Fibroblast of lung (primary cell): Measurements from ENCODE around the gene ALPP. TPM values are rescaled to one million over a fixed set of nuclear protein-coding genes. Genes with fewer than 3 reads are reported as not detected.
"Not testable (repeated sequence)": the region's sequence is repeated elsewhere in the genome, so short reads cannot be mapped to it uniquely, and the experiment has no call there.

Source experiments
- DNase-seq, 2 donors: peaks; one replicate each; pipeline versions ENCODE4 v3.0.0 to v3.0.0-alpha.2; 2010; ENCODE audit warnings: low read depth in 2 of 2
- H2AFZ ChIP-seq: 2 replicates; pipeline ENCODE4 v1.5.1; 2012; ENCODE audit warnings: low read length, control low read depth, inconsistent platforms
- H3K27ac ChIP-seq: 2 replicates; pipeline ENCODE4 v1.5.1; 2011; ENCODE audit warnings: low read length, control low read depth; ENCODE audit not compliant: insufficient read depth
- H3K27me3 ChIP-seq: 2 replicates; pipeline ENCODE4 v1.5.1; 2011; ENCODE audit warnings: mild to moderate bottlenecking, low read length; ENCODE audit not compliant: control insufficient read depth, insufficient read depth
- H3K36me3 ChIP-seq: 2 replicates; pipeline ENCODE4 v1.5.1; 2011; ENCODE audit warnings: low read length; ENCODE audit not compliant: control insufficient read depth, insufficient read depth
- H3K4me1 ChIP-seq: 2 replicates; pipeline ENCODE4 v1.5.1; 2011; ENCODE audit warnings: low read length; ENCODE audit not compliant: control insufficient read depth, insufficient read depth; ENCODE audit errors: extremely low read depth
- H3K4me2 ChIP-seq: 2 replicates; pipeline ENCODE4 v1.5.1; 2011; ENCODE audit warnings: low read length, control low read depth; ENCODE audit not compliant: insufficient read depth; ENCODE audit errors: extremely low read depth
- H3K4me3 ChIP-seq, 4 experiments: fragments of 200-600 bp in 1 of 4; sonication (generic) in 1 of 4; replicated peaks in 1 of 4; 2 replicates each; pipeline ENCODE4 v1.5.1; 2011 to 2016; ENCODE audit warnings: low read length in 4 of 4, low read depth in 3 of 4, mild to moderate bottlenecking in 3 of 4, control low read depth in 2 of 4, inconsistent platforms in 1 of 4, mixed read lengths in 1 of 4; ENCODE audit not compliant: insufficient read depth in 1 of 4; ENCODE audit errors: control extremely low read depth in 1 of 4
- H3K79me2 ChIP-seq: 2 replicates; pipeline ENCODE4 v1.5.1; 2012; ENCODE audit warnings: mild to moderate bottlenecking, low read length, inconsistent platforms; ENCODE audit not compliant: control insufficient read depth, insufficient read depth
- H3K9ac ChIP-seq: 2 replicates; pipeline ENCODE4 v1.5.1; 2011; ENCODE audit warnings: mild to moderate bottlenecking, low read length, control low read depth; ENCODE audit not compliant: insufficient read depth
- H3K9me3 ChIP-seq: 2 replicates; pipeline ENCODE4 v1.5.1; 2012; ENCODE audit warnings: low read depth, low read length; ENCODE audit not compliant: control insufficient read depth, insufficient read depth
- H4K20me1 ChIP-seq: 2 replicates; pipeline ENCODE4 v1.5.1; 2011; ENCODE audit warnings: low read length; ENCODE audit not compliant: control insufficient read depth, insufficient read depth; ENCODE audit errors: extremely low read depth
- CTCF ChIP-seq, 2 donors: IDR thresholded peaks in 1 of 2; conservative IDR thresholded peaks in 1 of 2; 1 replicate in 1 of 2; 2 replicates in 1 of 2; pipeline ENCODE4 v1.5.1; 2011 to 2012; ENCODE audit warnings: low read length in 2 of 2, control low read depth in 1 of 2, inconsistent platforms in 1 of 2, low read depth in 1 of 2, mild to moderate bottlenecking in 1 of 2
- EZH2 ChIP-seq: IDR thresholded peaks from 2 replicates; pipeline ENCODE4 v1.5.1; 2012; ENCODE audit warnings: low read length, control low read depth, mild to moderate bottlenecking; ENCODE audit errors: missing control alignments
- polyA plus RNA-seq, 2 donors: library from polyadenylated mRNA; depleted of rRNA in 1 of 2; stranded (reverse) in 1 of 2; unstranded in 1 of 2; fragments of >200 nt; gene quantifications; 2 replicates each; pipeline ENCODE4 v1.2.1, GENCODE V29; 2011 to 2012; ENCODE audit warnings: missing spikeins in 1 of 2
- total RNA-seq: library from RNA; depleted of rRNA; stranded (reverse); fragments of >200 nt; gene quantifications from 2 replicates; pipeline ENCODE4 v1.2.1, GENCODE V29; 2014

Gene ALPP
- total and polyA plus RNA-seq, 2 donors (not counting 1 experiment from before 2014, with no cell fraction given): not detected

GRCh38 chr2:232382331-232383225, 4.0 kb downstream of the ALPP start:
- Histone ChIP-seq H3K27me3 (peaks cover 26% of the 10 kb centered on the region), H4K20me1 (no peaks in the 10 kb centered on the region), H3K9me3 (no peaks in the 10 kb centered on the region), H3K4me3 (no peak overlapping the region), H2AFZ (no peak overlapping the region), H3K79me2 (no peaks in the 10 kb centered on the region), H3K4me1 (no peaks in the 10 kb centered on the region), H3K27ac (no peak overlapping the region), H3K4me2 (no peak overlapping the region), H3K9ac (no peak overlapping the region), H3K36me3 (no peaks in the 10 kb centered on the region)
- DNase-seq: no peak
- TF ChIP-seq CTCF (conservative IDR thresholded peaks at IDR 0.05 in 1 of 2, IDR thresholded peaks at IDR 0.05 in 1 of 2; ENCODE audit: low read depth in 1 of 2, low read length in 2 of 2) (no peak), EZH2 (no peak)

GRCh38 chr2:232384466-232384865, 5.9 kb downstream of the ALPP start:
- Histone ChIP-seq H2AFZ (no peak overlapping the region), H3K9me3 (no peaks in the 10 kb centered on the region), H3K4me2 (no peak overlapping the region), H3K9ac (no peak overlapping the region), H3K79me2 (no peaks in the 10 kb centered on the region), H3K27me3 (peaks cover 43% of the 10 kb centered on the region), H3K27ac (no peak overlapping the region), H4K20me1 (no peaks in the 10 kb centered on the region), H3K36me3 (no peaks in the 10 kb centered on the region), H3K4me1 (no peaks in the 10 kb centered on the region), H3K4me3 (no peak overlapping the region)
- no peak for DNase-seq
- no peak for TF ChIP-seq CTCF (conservative IDR thresholded peaks at IDR 0.05 in 1 of 2, IDR thresholded peaks at IDR 0.05 in 1 of 2; ENCODE audit: low read depth in 1 of 2, low read length in 2 of 2)
- TF ChIP-seq EZH2: no peak

- not testable (repeated sequence) for H3K4me3 ChIP-seq, H3K4me2 ChIP-seq, H3K27ac ChIP-seq, H3K9me3 ChIP-seq, H3K9ac ChIP-seq, H3K4me1 ChIP-seq, DNase-seq, H3K36me3 ChIP-seq, H3K79me2 ChIP-seq, H4K20me1 ChIP-seq, H2AFZ ChIP-seq
- peaks cover 49% of the 10 kb centered on the region for H3K27me3 ChIP-seq
Observed at GRCh38 chr2:232385058-232385457, 6.5 kb downstream of the ALPP start.
